ENCODE data around the gene SUN1. TPM values are rescaled to one million over a fixed set of nuclear protein-coding genes. Genes with fewer than 3 reads are reported as not detected.

SUN1 gene
- total and polyA plus RNA-seq, 5 donors from 2014 or later = 46.8 to 90.0 (median 54.4) TPM

Other genes with a start within 250 kb of the SUN1 start
- 11.9 TPM for gene DNAAF5, start 105.8 kb upstream of the SUN1 start, total RNA-seq
- 1 to 10 TPM in 3 of 4 donors, under 1 TPM in 1; 0.84 to 3.2 (median 2.0) TPM for gene DNAAF5, start 105.8 kb upstream of the SUN1 start, polyA plus RNA-seq
- gene PRKAR1B, start 105.2 kb upstream of the SUN1 start, total RNA-seq = 12.5 TPM
- 1 to 10 TPM; 4.9 to 7.0 (median 6.2) TPM for gene PRKAR1B, start 105.2 kb upstream of the SUN1 start, polyA plus RNA-seq
- 67.8 TPM for gene GET4, start 44.1 kb downstream of the SUN1 start, total RNA-seq
- gene GET4, start 44.1 kb downstream of the SUN1 start, polyA plus RNA-seq = 10 to 100 TPM; 23.9 to 30.8 (median 28.4) TPM
- 5.5 TPM for gene ADAP1, start 122.2 kb downstream of the SUN1 start, total RNA-seq
- 1 to 10 TPM; 2.9 to 8.8 (median 6.2) TPM for gene ADAP1, start 122.2 kb downstream of the SUN1 start, polyA plus RNA-seq
- gene COX19, start 143.1 kb downstream of the SUN1 start, total RNA-seq = 36.8 TPM
- gene COX19, start 143.1 kb downstream of the SUN1 start, polyA plus RNA-seq = 10 to 100 TPM; 18.3 to 30.4 (median 24.8) TPM
- not detected for gene CYP2W1, start 150.7 kb downstream of the SUN1 start, total RNA-seq
- gene CYP2W1, start 150.7 kb downstream of the SUN1 start, polyA plus RNA-seq = not detected
- 21.5 TPM for gene GPR146, start 212.1 kb downstream of the SUN1 start, total RNA-seq
- 10 to 100 TPM; 14.1 to 26.4 (median 19.4) TPM for gene GPR146, start 212.1 kb downstream of the SUN1 start, polyA plus RNA-seq